ENCODE measurements around the gene SLC37A2.

- no peak for TF ChIP-seq EZH2 (IDR thresholded peaks at IDR 0.05)
- TF ChIP-seq POLR2AphosphoS5 (IDR thresholded peaks at IDR 0.05; ENCODE audit: borderline replicate concordance, low read depth, low read length), result no peak
- no peak for TF ChIP-seq FOXP2 (optimal IDR thresholded peaks at IDR 0.05; ENCODE audit: control extremely low read depth, extremely low read length, insufficient read depth)
These were observed 45.4 kb downstream of the SLC37A2 start for GRCh38 chr11:125108469-125108868.
